Measurements from ENCODE around the gene FAM151A.
A peak's percentile ranks its signal among the peaks of the same experiment; 100 is the strongest.

The FAM151A gene

DNA sequence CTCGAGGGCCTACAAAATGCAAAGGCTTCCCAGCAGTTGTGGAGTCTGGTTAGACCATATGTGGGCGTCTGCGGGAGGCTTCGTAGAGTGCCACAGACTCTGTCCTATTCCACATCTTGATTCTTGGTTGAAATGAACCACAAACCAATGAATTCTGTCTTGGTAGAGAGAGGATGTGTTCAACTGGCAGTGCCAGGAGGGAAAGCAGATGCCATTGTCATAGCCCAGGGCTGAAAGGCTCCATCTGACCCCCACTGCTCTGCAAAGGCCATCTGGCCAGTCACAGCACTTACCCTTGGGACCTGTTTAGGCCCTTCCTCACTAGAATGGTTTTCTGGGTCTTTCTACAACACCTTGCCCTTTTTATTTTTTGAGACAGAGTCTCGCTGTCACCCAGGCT is 53.2 kb downstream of the FAM151A start:
- Histone ChIP-seq H3K27ac (ENCODE audit: low read depth, low read length) (no peak overlapping the region), H3K4me1 (ENCODE audit: control insufficient read depth in 1 of 2, insufficient read depth in 2 of 2, low read length in 2 of 2) (peaks cover 21 to 22% of the 10 kb centered on the region in 2 donors), H3K27me3 (ENCODE audit: control insufficient read depth in 1 of 2, insufficient read depth in 2 of 2, low read length in 2 of 2) (no peaks in the 10 kb centered on the region), H3K4me3 (ENCODE audit: low read depth in 1 of 2, low read length in 2 of 2) (no peak overlapping the region), H3K36me3 (ENCODE audit: control insufficient read depth in 1 of 2, insufficient read depth in 2 of 2, low read length in 2 of 2) (peaks cover 0 to 32% of the 10 kb centered on the region in 2 donors), H3K9ac (ENCODE audit: low read depth in 1 of 2, low read length in 2 of 2) (no peak overlapping the region), H3K9me3 (ENCODE audit: control insufficient read depth in 1 of 2, low read length in 2 of 2) (no peaks in the 10 kb centered on the region)

DNA sequence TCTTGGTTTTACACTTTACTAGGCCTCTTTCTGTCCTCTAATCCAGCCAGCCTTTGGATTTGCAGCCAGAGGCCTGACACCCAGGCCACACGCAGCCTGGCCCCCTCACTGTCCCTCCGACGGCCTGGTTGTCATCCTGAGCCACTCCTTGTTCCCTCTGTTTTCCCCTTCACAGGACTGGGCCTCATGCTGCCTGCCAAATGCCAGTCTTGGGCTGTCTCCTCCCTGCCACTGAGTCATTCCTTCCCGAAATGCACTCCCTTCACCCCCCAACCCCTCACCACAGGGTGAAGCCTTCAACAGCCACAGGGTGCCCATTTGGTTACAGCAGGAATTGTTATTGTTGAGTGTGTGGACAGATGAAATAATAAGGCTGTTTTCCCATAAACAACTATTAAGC is 54.0 kb downstream of the FAM151A start:
- no peak overlapping the region for H3K4me3 ChIP-seq (ENCODE audit: low read depth in 1 of 2, low read length in 2 of 2)
- H3K4me1 ChIP-seq (ENCODE audit: control insufficient read depth in 1 of 2, insufficient read depth in 2 of 2, low read length in 2 of 2), result peaks cover 21 to 22% of the 10 kb centered on the region in 2 donors
- H3K9me3 ChIP-seq (ENCODE audit: control insufficient read depth in 1 of 2, low read length in 2 of 2), result no peaks in the 10 kb centered on the region
- no peaks in the 10 kb centered on the region for H3K27me3 ChIP-seq (ENCODE audit: control insufficient read depth in 1 of 2, insufficient read depth in 2 of 2, low read length in 2 of 2)
- H3K9ac ChIP-seq (ENCODE audit: low read depth in 1 of 2, low read length in 2 of 2), result no peak overlapping the region
- H3K36me3 ChIP-seq (ENCODE audit: control insufficient read depth in 1 of 2, insufficient read depth in 2 of 2, low read length in 2 of 2), result peaks cover 0 to 27% of the 10 kb centered on the region in 2 donors
- H3K27ac ChIP-seq (ENCODE audit: low read depth, low read length), result no peak overlapping the region

DNA sequence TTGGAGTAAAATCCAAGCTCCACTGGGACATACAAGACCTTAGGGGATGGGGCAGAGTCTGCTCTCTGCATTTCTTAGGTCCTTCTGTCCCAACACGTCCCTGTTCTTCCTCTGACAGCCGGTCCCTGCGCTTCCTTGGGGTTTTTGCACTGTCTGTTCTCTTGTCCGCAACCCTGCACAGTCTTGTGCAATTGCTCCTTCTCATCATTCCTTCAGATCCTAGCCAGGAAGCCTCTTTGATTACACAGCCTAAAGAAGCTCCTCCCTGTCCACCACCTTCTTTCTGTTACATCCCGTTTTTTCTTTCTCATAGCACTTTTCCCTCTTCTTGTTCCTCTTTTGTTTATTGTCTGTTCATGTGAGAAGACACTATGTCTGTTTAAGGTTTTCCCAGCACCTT is 55.4 kb downstream of the FAM151A start:
- peaks cover 0 to 25% of the 10 kb centered on the region in 2 donors for H3K36me3 ChIP-seq (ENCODE audit: control insufficient read depth in 1 of 2, insufficient read depth in 2 of 2, low read length in 2 of 2)
- H3K4me3 ChIP-seq (ENCODE audit: low read depth in 1 of 2, low read length in 2 of 2), result no peak overlapping the region
- H3K27ac ChIP-seq (ENCODE audit: low read depth, low read length), result no peak overlapping the region
- H3K9me3 ChIP-seq (ENCODE audit: control insufficient read depth in 1 of 2, low read length in 2 of 2), result no peaks in the 10 kb centered on the region
- peaks cover 21 to 22% of the 10 kb centered on the region in 2 donors for H3K4me1 ChIP-seq (ENCODE audit: control insufficient read depth in 1 of 2, insufficient read depth in 2 of 2, low read length in 2 of 2)
- no peak overlapping the region for H3K9ac ChIP-seq (ENCODE audit: low read depth in 1 of 2, low read length in 2 of 2)
- no peaks in the 10 kb centered on the region for H3K27me3 ChIP-seq (ENCODE audit: control insufficient read depth in 1 of 2, insufficient read depth in 2 of 2, low read length in 2 of 2)

DNA sequence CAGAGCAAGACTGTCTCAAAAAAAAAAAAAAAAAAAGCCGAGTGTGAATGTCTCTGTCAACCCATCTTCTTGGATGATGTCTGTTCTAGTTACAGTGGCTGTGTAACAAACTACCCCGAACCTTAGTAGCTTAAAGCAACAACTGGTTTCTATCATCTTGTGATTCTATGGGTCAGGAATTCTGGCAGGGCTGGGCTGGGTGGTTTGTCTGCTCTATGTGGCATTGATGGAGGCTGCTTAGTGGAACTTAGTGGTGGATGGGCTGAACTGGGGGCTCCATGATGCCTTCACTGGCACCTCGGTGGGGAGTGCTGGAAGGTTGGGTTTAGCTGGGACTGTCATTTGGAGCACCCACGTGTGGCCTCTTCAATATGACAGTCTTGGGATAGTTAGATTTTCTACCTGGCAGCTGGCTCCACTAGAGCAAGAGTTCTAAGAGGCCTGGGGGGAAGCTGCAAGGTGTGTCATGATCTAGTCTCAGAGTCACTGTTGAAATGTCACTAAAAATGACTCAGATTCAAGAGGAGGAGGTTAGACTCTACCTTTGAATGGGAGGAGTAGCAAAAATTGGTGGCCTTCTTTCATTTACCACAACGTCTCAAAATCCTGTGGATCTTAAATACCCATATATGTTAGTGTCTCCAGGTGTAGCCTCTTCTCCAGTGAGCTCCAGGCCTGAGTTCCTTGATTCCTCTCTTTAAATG is 56.7 kb downstream of the FAM151A start:
- Histone ChIP-seq H3K27ac (ENCODE audit: low read depth, low read length) (no peak overlapping the region), H3K27me3 (ENCODE audit: control insufficient read depth in 1 of 2, insufficient read depth in 2 of 2, low read length in 2 of 2) (no peaks in the 10 kb centered on the region), H3K9me3 (ENCODE audit: control insufficient read depth in 1 of 2, low read length in 2 of 2) (no peaks in the 10 kb centered on the region), H3K4me3 (ENCODE audit: low read depth in 1 of 2, low read length in 2 of 2) (peak overlapping the region in 1 of 2 donors; percentile 8), H3K36me3 (ENCODE audit: control insufficient read depth in 1 of 2, insufficient read depth in 2 of 2, low read length in 2 of 2) (peaks cover 0 to 23% of the 10 kb centered on the region in 2 donors), H3K4me1 (ENCODE audit: control insufficient read depth in 1 of 2, insufficient read depth in 2 of 2, low read length in 2 of 2) (peaks cover 21 to 22% of the 10 kb centered on the region in 2 donors), H3K9ac (ENCODE audit: low read depth in 1 of 2, low read length in 2 of 2) (no peak overlapping the region)

DNA sequence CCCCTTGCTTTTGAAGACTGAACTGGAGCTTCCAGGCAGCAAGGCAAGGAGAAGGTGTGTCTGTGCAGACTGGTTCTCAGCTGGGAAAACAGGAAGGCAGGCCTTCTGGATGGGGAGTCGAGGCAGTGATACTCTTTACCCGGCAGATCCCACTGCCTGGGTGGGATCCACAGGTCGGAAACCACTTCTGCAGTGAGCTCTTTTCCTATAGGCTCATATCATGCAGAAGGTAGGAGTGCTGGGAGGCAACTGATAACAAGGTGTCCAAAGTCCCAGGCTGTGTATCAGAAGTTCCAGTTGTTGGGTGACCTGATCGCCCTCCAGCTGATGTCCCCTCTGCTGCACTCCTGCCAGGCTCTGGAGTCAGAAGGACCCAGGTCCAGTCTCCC is 58.2 kb downstream of the FAM151A start:
- peaks cover 0 to 14% of the 10 kb centered on the region in 2 donors for H3K36me3 ChIP-seq (ENCODE audit: control insufficient read depth in 1 of 2, insufficient read depth in 2 of 2, low read length in 2 of 2)
- peaks cover 16 to 22% of the 10 kb centered on the region in 2 donors for H3K4me1 ChIP-seq (ENCODE audit: control insufficient read depth in 1 of 2, insufficient read depth in 2 of 2, low read length in 2 of 2)
- no peaks in the 10 kb centered on the region for H3K9me3 ChIP-seq (ENCODE audit: control insufficient read depth in 1 of 2, low read length in 2 of 2)
- peak overlapping the region; percentile 76 to 77 for H3K4me3 ChIP-seq (ENCODE audit: low read depth in 1 of 2, low read length in 2 of 2)
- H3K9ac ChIP-seq (ENCODE audit: low read depth in 1 of 2, low read length in 2 of 2), result peak overlapping the region; percentile 72 to 89
- no peaks in the 10 kb centered on the region for H3K27me3 ChIP-seq (ENCODE audit: control insufficient read depth in 1 of 2, insufficient read depth in 2 of 2, low read length in 2 of 2)
- peak overlapping the region; percentile 78 for H3K27ac ChIP-seq (ENCODE audit: low read depth, low read length)

DNA sequence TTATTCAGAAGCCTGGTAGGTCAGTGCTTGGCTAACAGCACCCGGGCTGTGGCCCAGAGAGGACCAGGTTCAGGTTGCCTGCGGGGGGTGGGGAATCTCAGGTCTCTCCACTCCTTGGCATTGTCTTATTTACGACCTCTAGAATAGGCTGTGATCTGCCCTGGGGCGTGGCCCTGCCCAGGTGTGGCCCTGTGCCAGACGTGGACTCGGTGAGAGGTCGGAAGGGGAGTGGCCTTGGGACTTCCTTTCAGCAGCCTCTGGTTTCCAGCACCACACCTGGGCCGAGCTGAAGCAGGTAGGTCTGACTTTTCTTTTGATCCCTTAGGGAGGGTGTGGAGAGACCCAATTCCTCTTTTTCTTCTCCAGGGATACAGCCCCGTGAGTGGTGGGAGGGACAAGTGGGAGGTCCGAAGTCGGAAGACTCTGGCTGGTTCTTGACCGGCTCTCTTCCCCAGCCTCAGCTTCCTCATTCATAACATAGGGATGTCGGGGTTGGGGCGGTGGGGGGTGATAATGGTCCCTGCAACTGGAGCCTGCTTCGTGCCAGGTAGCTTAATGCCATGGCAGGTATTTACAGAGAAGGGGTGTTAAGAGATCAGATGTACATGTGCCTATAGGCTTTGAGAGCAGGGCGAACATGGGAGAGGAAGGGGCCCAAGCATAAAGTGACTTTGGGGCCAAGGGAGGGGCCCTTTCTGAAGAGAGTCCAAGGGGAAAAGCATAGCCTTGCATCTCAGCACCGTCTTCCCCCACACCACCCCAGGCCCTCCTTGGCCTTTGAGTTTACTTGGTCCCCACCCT is 58.8 kb downstream of the FAM151A start:
- peaks cover 0 to 8% of the 10 kb centered on the region in 2 donors for H3K36me3 ChIP-seq (ENCODE audit: control insufficient read depth in 1 of 2, insufficient read depth in 2 of 2, low read length in 2 of 2)
- H3K9ac ChIP-seq (ENCODE audit: low read depth in 1 of 2, low read length in 2 of 2), result peak overlapping the region; percentile 72 to 89
- no peaks in the 10 kb centered on the region for H3K27me3 ChIP-seq (ENCODE audit: control insufficient read depth in 1 of 2, insufficient read depth in 2 of 2, low read length in 2 of 2)
- H3K27ac ChIP-seq (ENCODE audit: low read depth, low read length), result peak overlapping the region; percentile 78
- H3K4me1 ChIP-seq (ENCODE audit: control insufficient read depth in 1 of 2, insufficient read depth in 2 of 2, low read length in 2 of 2), result peaks cover 16 to 22% of the 10 kb centered on the region in 2 donors
- peak overlapping the region; percentile 76 to 77 for H3K4me3 ChIP-seq (ENCODE audit: low read depth in 1 of 2, low read length in 2 of 2)
- H3K9me3 ChIP-seq (ENCODE audit: control insufficient read depth in 1 of 2, low read length in 2 of 2), result no peaks in the 10 kb centered on the region

DNA sequence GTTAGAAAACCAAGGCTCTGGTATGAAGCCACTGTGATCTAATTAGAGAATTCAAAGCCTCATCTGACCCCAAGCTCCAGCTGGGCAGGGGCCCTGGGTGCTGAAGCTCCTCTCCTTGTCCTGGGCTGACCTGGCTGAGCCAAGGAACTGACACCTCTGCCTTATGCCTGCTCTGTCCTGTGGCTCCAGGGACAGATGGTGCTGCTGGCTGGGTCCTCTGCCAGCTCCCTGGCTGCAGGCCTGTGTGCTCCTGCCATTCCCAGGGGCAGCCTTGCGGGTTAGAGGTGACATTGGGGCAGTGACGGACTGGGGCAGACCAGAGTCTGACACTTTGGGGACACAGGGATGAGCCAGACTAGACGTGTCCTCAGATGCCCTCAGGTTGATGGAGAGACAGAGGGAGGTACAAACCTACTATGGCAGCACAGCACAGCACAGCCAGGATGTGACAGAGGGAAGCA is 63.5 kb downstream of the FAM151A start:
- H3K27me3 ChIP-seq (ENCODE audit: control insufficient read depth in 1 of 2, insufficient read depth in 2 of 2, low read length in 2 of 2), result no peaks in the 10 kb centered on the region
- no peak overlapping the region for H3K27ac ChIP-seq (ENCODE audit: low read depth, low read length)
- H3K9me3 ChIP-seq (ENCODE audit: control insufficient read depth in 1 of 2, low read length in 2 of 2), result peaks cover 0 to 6% of the 10 kb centered on the region in 2 donors
- H3K9ac ChIP-seq (ENCODE audit: low read depth in 1 of 2, low read length in 2 of 2), result no peak overlapping the region
- no peaks in the 10 kb centered on the region for H3K4me1 ChIP-seq (ENCODE audit: control insufficient read depth in 1 of 2, insufficient read depth in 2 of 2, low read length in 2 of 2)
- H3K4me3 ChIP-seq (ENCODE audit: low read depth in 1 of 2, low read length in 2 of 2), result no peak overlapping the region
- H3K36me3 ChIP-seq (ENCODE audit: control insufficient read depth in 1 of 2, insufficient read depth in 2 of 2, low read length in 2 of 2), result no peaks in the 10 kb centered on the region

Data from duodenal mucosa (tissue), 2 donors.